HG02759 (cell line): ENCODE results near the gene SERTAD3.
"Not testable (repeated sequence)": the region's sequence is repeated elsewhere in the genome, so short reads cannot be mapped to it uniquely, and the experiment has no call there.

Experiments
- ATAC-seq: cut with Tn5 transposase; IDR thresholded peaks from one replicate; pipeline ENCODE4 v1.9.1; 2021; ENCODE audit warnings: mild to moderate bottlenecking, moderate library complexity; ENCODE audit not compliant: unreplicated experiment

SERTAD3 gene

GRCh38 chr19:40458597-40458974, 14.5 kb upstream of the SERTAD3 start:
- no peak for ATAC-seq

GRCh38 chr19:40457953-40458596, 13.9 kb upstream of the SERTAD3 start:
- ATAC-seq: no peak

- no peak for ATAC-seq
These were observed 12.9 kb upstream of the SERTAD3 start for GRCh38 chr19:40457048-40457447.

- not testable (repeated sequence) for ATAC-seq
These were observed 9.8 kb upstream of the SERTAD3 start for GRCh38 chr19:40453943-40454342.

- no peak for ATAC-seq
These were observed 9.1 kb upstream of the SERTAD3 start for GRCh38 chr19:40453151-40453735.

- ATAC-seq: no peak
These were observed 7.9 kb upstream of the SERTAD3 start for GRCh38 chr19:40452016-40452415.

- ATAC-seq: no peak
These were observed 6.5 kb upstream of the SERTAD3 start for GRCh38 chr19:40450664-40451063.

- ATAC-seq: no peak
These were observed 5.4 kb upstream of the SERTAD3 start for GRCh38 chr19:40449506-40449905.

- ATAC-seq: no peak
These were observed 2.2 kb upstream of the SERTAD3 start for GRCh38 chr19:40446263-40446784.

GRCh38 chr19:40445780-40446262, 1.7 kb upstream of the SERTAD3 start:
- ATAC-seq: no peak

GRCh38 chr19:40444825-40445312, 734 bp upstream of the SERTAD3 start:
- no peak for ATAC-seq

- ATAC-seq: peak; percentile 69
These were observed 770 bp downstream of the SERTAD3 start for GRCh38 chr19:40443131-40443999.

- ATAC-seq: no peak
These were observed 1.6 kb downstream of the SERTAD3 start for GRCh38 chr19:40442328-40443130.

- no peak for ATAC-seq
These were observed 2.3 kb downstream of the SERTAD3 start for GRCh38 chr19:40441719-40442253.

GRCh38 chr19:40438284-40438683, 5.9 kb downstream of the SERTAD3 start:
- no peak for ATAC-seq

GRCh38 chr19:40433391-40434216, 10.5 kb downstream of the SERTAD3 start:
- peak; percentile 67 for ATAC-seq

GRCh38 chr19:40432760-40433159, 11.4 kb downstream of the SERTAD3 start:
- ATAC-seq: not testable (repeated sequence)

- no peak for ATAC-seq
These were observed 12.4 kb downstream of the SERTAD3 start for GRCh38 chr19:40431698-40432097.

- not testable (repeated sequence) for ATAC-seq
These were observed 13.9 kb downstream of the SERTAD3 start for GRCh38 chr19:40430242-40430641.
